Osteoblast (primary cell): ENCODE results near the gene COQ8B. TPM values are rescaled to one million over a fixed set of nuclear protein-coding genes. Genes with fewer than 3 reads are reported as not detected.

Experiments used
- DNase-seq: peaks from one replicate; pipeline ENCODE4 v3.0.0; 2011; ENCODE audit warnings: low spot score, mixed read lengths; ENCODE audit not compliant: insufficient read length; ENCODE audit errors: missing footprints
- H2AFZ ChIP-seq: 2 replicates; pipeline ENCODE4 v1.6.0; 2011; ENCODE audit warnings: mild to moderate bottlenecking, low read length
- H3K27ac ChIP-seq: 2 replicates; pipeline ENCODE4 v1.5.1; 2011; ENCODE audit warnings: mild to moderate bottlenecking, low read depth, low read length, moderate library complexity
- H3K27me3 ChIP-seq: 2 replicates; pipeline ENCODE4 v1.6.0; 2012; ENCODE audit warnings: mild to moderate bottlenecking, control low read depth, inconsistent platforms, low read length, moderate library complexity; ENCODE audit not compliant: insufficient read depth
- H3K36me3 ChIP-seq: 2 replicates; pipeline ENCODE4 v1.5.1; 2011; ENCODE audit warnings: mild to moderate bottlenecking, low read length, control low read depth, moderate library complexity; ENCODE audit not compliant: insufficient read depth
- H3K4me1 ChIP-seq: 2 replicates; pipeline ENCODE4 v1.5.1; 2011; ENCODE audit warnings: mild to moderate bottlenecking, low read length, control low read depth, moderate library complexity; ENCODE audit not compliant: insufficient read depth
- H3K4me2 ChIP-seq: 2 replicates; pipeline ENCODE4 v1.6.0; 2011; ENCODE audit warnings: mild to moderate bottlenecking, low read length; ENCODE audit not compliant: insufficient read depth
- H3K4me3 ChIP-seq: fragments of 200-600 bp; sonication (generic); 3 replicates; pipeline ENCODE4 v1.5.1; 2012; ENCODE audit warnings: mild to moderate bottlenecking, low read length, inconsistent platforms; ENCODE audit not compliant: insufficient read depth
- H3K79me2 ChIP-seq: 2 replicates; pipeline ENCODE4 v1.6.0; 2012; ENCODE audit warnings: mild to moderate bottlenecking, low read length, control low read depth, inconsistent platforms; ENCODE audit not compliant: insufficient read depth
- H3K9me3 ChIP-seq: 2 replicates; pipeline ENCODE4 v1.5.1; 2011; ENCODE audit warnings: low read depth, low read length, control low read depth
- H4K20me1 ChIP-seq: 2 replicates; pipeline ENCODE4 v1.6.0; 2012; ENCODE audit warnings: mild to moderate bottlenecking, low read length, control low read depth; ENCODE audit not compliant: insufficient read depth
- total RNA-seq: library from RNA; depleted of rRNA; stranded (reverse); fragments of >200 nt; gene quantifications from 2 replicates; pipeline ENCODE4 v1.2.3, GENCODE V29; 2012
- TF ChIP-seq, protein P1 (sequence below): IDR thresholded peaks from 2 replicates; pipeline ENCODE4 v1.5.1; 2011; ENCODE audit warnings: mild to moderate bottlenecking, low read depth, low read length, moderate library complexity; ENCODE audit errors: extremely low read depth

COQ8B gene
- total RNA-seq, 1 donor = 32.9 TPM

DNA sequence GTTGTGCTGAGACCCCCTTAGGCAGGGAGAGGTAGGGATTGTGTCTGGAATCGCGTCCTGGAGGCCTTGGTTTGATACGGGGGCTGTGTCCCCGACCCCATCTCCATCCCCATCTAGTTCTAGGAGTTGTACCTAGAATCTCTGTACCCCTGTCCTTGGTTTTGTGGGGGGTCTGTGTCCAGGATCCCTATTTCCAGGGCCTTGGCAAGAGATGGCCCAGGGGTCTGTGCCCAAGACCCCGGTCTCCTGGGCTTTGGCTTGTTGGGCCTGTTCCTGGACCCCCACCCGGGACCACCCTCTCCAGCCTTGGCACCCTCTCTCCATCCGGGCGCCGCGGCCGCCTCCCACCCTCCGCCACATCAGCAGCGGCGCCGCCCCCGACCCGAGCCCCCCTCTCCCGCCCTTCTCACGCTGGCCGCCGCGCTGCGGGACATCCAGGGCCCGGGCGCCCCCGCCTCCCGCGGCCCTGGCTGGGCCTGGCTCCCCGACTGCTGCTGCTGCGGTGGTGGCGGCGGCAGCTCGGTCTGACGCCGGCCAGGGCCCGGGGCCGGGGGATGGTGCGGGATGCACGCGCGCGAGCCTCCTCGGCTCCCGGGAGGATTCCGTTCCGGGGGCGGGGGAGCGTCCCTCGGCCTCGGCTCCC, 26.5 kb downstream of the COQ8B start, which contains the start of gene NUMBL:
Gene NUMBL (minus strand): TSS at position 602 of the 643 bp plus-strand sequence. CDS start 168 bp downstream, at position 434.
- Histone ChIP-seq H3K36me3 (peaks cover 27% of the 10 kb centered on the region), H3K4me1 (peaks cover 23% of the 10 kb centered on the region), H4K20me1 (peaks cover 38% of the 10 kb centered on the region), H3K9me3 (no peaks in the 10 kb centered on the region), H3K4me3 (peak within 1 kb of the TSS; percentile 94), H3K27ac (peak within 1 kb of the TSS; percentile 91), H3K4me2 (peak within 1 kb of the TSS; percentile 95), H3K27me3 (no peaks in the 10 kb centered on the region), H2AFZ (peak within 1 kb of the TSS; percentile 87), H3K79me2 (peaks cover 39% of the 10 kb centered on the region)
- TF ChIP-seq, protein P1, sequence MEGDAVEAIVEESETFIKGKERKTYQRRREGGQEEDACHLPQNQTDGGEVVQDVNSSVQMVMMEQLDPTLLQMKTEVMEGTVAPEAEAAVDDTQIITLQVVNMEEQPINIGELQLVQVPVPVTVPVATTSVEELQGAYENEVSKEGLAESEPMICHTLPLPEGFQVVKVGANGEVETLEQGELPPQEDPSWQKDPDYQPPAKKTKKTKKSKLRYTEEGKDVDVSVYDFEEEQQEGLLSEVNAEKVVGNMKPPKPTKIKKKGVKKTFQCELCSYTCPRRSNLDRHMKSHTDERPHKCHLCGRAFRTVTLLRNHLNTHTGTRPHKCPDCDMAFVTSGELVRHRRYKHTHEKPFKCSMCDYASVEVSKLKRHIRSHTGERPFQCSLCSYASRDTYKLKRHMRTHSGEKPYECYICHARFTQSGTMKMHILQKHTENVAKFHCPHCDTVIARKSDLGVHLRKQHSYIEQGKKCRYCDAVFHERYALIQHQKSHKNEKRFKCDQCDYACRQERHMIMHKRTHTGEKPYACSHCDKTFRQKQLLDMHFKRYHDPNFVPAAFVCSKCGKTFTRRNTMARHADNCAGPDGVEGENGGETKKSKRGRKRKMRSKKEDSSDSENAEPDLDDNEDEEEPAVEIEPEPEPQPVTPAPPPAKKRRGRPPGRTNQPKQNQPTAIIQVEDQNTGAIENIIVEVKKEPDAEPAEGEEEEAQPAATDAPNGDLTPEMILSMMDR = no peak
- no peak for DNase-seq

DNA sequence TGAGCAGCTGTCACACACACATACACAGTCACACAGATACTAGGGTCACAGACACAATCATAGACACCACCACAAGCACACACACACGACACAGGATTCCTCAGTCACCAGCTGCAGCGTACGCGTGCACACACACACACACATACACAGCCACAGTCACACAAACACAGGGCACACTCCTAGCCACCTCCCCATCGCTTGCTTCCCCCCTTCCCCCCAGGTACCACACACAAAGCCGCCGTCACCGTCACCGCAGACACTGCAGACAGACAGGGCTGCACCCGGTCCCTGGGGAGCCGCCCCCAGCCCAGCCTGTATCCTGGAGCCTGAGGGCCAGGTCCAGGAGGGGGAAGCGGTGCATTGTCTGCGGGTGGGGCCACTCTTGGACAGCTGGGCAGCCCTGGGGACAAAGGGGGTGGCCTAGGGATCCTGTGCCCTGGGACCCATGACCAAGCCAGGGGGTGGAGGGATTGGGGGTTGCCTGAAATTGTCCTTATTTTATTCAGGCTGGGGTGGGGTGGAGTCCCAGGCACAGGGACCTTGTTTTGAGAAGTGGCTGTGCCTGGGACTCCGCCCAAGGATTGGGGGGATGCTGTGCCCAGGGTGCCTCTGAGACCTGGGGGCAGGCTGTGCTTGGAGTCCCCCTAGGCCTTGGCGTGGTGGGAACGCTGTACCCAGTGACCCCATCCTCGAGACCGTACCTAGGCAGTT, 27.2 kb downstream of the COQ8B start:
- peak; percentile 77 for DNase-seq
- Histone ChIP-seq H3K36me3 (peaks cover 30% of the 10 kb centered on the region), H3K9me3 (no peaks in the 10 kb centered on the region), H3K27me3 (no peaks in the 10 kb centered on the region), H3K4me1 (peaks cover 23% of the 10 kb centered on the region), H3K27ac (peak overlapping the region; percentile 91), H3K4me2 (peak overlapping the region; percentile 95), H3K4me3 (peak overlapping the region; percentile 94), H2AFZ (peak overlapping the region; percentile 42), H4K20me1 (peaks cover 44% of the 10 kb centered on the region), H3K79me2 (peaks cover 41% of the 10 kb centered on the region)
- TF ChIP-seq, protein P1 = no peak

DNA sequence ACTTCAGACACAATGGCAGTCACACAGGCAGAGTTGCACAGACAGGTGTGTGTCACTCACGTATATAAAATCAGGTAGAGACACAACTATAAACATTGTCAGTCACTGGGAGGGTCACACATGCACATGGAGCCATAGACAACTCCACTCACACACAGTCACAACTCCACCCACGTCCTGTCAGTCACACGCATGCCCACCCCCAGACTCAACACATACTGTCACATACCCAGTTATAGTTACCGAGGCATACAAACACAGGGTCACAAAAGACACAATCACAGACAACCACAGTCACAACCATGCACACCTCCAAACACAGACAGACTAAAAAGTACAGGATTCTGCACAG, 27.7 kb downstream of the COQ8B start:
- H3K27ac ChIP-seq = peak overlapping the region; percentile 91
- H3K27me3 ChIP-seq = no peaks in the 10 kb centered on the region
- H3K4me3 ChIP-seq = peak overlapping the region; percentile 94
- TF ChIP-seq, protein P1 = no peak
- DNase-seq = peak; percentile 47
- H4K20me1 ChIP-seq = peaks cover 46% of the 10 kb centered on the region
- peaks cover 41% of the 10 kb centered on the region for H3K79me2 ChIP-seq
- H3K9me3 ChIP-seq = no peaks in the 10 kb centered on the region
- peak overlapping the region; percentile 95 for H3K4me2 ChIP-seq
- peaks cover 28% of the 10 kb centered on the region for H3K36me3 ChIP-seq
- H3K4me1 ChIP-seq = peaks cover 23% of the 10 kb centered on the region
- no peak overlapping the region for H2AFZ ChIP-seq

DNA sequence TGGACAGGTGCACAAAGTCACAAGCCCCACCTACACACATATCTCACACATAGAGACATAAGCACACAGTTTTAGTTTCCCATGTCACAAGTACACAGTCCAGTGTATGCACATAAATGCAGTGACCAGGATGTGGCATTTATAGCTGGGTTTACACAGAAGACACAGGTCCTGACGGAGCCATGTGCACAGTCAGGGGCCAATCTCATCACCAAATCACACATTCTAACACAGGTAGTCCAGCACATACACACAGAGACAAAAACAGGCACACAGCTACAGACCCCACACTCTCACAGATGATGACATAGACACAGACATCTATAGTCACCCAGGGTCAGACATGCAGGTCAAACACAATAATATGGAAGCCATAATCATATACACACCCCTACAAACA, 28.4 kb downstream of the COQ8B start:
- peaks cover 49% of the 10 kb centered on the region for H4K20me1 ChIP-seq
- H3K4me3 ChIP-seq = peak overlapping the region; percentile 94
- H3K36me3 ChIP-seq = peaks cover 31% of the 10 kb centered on the region
- TF ChIP-seq, protein P1 = no peak
- H3K79me2 ChIP-seq = peaks cover 41% of the 10 kb centered on the region
- peak; percentile 55 for DNase-seq
- H3K4me1 ChIP-seq = peaks cover 23% of the 10 kb centered on the region
- H3K4me2 ChIP-seq = peak overlapping the region; percentile 95
- no peaks in the 10 kb centered on the region for H3K27me3 ChIP-seq
- no peak overlapping the region for H2AFZ ChIP-seq
- no peaks in the 10 kb centered on the region for H3K9me3 ChIP-seq
- H3K27ac ChIP-seq = peak overlapping the region; percentile 46
